ENCODE data around the gene PRKCZ. TPM values are rescaled to one million over a fixed set of nuclear protein-coding genes. Genes with fewer than 3 reads are reported as not detected.

The PRKCZ gene
- total RNA-seq, 4 donors from 2014 or later: 3.1 to 5.4 (median 4.7) TPM

GRCh38 chr1:2154022-2154421 is 103.8 kb downstream of the PRKCZ start:
- Histone ChIP-seq H3K4me1 (no peaks in the 10 kb centered on the region), H3K9me3 (no peaks in the 10 kb centered on the region), H3K36me3 (no peaks in the 10 kb centered on the region), H3K4me3 (no peak overlapping the region), H3K27ac (replicated peaks in 1 of 4) (no peak overlapping the region), H3K27me3 (no peaks in the 10 kb centered on the region)
- DNase-seq (ENCODE audit: extremely low spot score): no peak
- WGBS: 93% methylated on average over 21 of the region's 21 CpGs
- intact Hi-C loops (cut with DNase I): no loop called here
- TF ChIP-seq EP300 (IDR thresholded peaks at IDR 0.05): no peak
- no peak for TF ChIP-seq POLR2A (IDR thresholded peaks at IDR 0.05; ENCODE audit: low read depth)
- TF ChIP-seq POLR2AphosphoS5 (IDR thresholded peaks at IDR 0.05): no peak
- TF ChIP-seq, protein P1, sequence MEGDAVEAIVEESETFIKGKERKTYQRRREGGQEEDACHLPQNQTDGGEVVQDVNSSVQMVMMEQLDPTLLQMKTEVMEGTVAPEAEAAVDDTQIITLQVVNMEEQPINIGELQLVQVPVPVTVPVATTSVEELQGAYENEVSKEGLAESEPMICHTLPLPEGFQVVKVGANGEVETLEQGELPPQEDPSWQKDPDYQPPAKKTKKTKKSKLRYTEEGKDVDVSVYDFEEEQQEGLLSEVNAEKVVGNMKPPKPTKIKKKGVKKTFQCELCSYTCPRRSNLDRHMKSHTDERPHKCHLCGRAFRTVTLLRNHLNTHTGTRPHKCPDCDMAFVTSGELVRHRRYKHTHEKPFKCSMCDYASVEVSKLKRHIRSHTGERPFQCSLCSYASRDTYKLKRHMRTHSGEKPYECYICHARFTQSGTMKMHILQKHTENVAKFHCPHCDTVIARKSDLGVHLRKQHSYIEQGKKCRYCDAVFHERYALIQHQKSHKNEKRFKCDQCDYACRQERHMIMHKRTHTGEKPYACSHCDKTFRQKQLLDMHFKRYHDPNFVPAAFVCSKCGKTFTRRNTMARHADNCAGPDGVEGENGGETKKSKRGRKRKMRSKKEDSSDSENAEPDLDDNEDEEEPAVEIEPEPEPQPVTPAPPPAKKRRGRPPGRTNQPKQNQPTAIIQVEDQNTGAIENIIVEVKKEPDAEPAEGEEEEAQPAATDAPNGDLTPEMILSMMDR (IDR thresholded peaks at IDR 0.05): no peak

- WGBS: 97% methylated on average over 10 of the region's 10 CpGs
- H3K4me1 ChIP-seq: no peaks in the 10 kb centered on the region
- TF ChIP-seq, protein P1 (IDR thresholded peaks at IDR 0.05): no peak
- TF ChIP-seq EP300 (IDR thresholded peaks at IDR 0.05): no peak
- TF ChIP-seq POLR2AphosphoS5 (IDR thresholded peaks at IDR 0.05): no peak
- TF ChIP-seq POLR2A (IDR thresholded peaks at IDR 0.05; ENCODE audit: low read depth): no peak
Observed at GRCh38 chr1:2155147-2155598, 105.0 kb downstream of the PRKCZ start.

GRCh38 chr1:2155788-2156187 is 105.6 kb downstream of the PRKCZ start:
- no peaks in the 10 kb centered on the region for H3K9me3 ChIP-seq
- no peak overlapping the region for H3K27ac ChIP-seq (replicated peaks in 1 of 4)
- no peak for DNase-seq (ENCODE audit: extremely low spot score)
- no peaks in the 10 kb centered on the region for H3K36me3 ChIP-seq
- no peaks in the 10 kb centered on the region for H3K27me3 ChIP-seq
- TF ChIP-seq EP300 (IDR thresholded peaks at IDR 0.05): no peak
- intact Hi-C loops (cut with DNase I): no loop called here
- WGBS: 74% methylated on average over 4 of the region's 6 CpGs
- H3K4me3 ChIP-seq: no peak overlapping the region
- no peaks in the 10 kb centered on the region for H3K4me1 ChIP-seq

More at GRCh38 chr1:2155147-2155598, 105.0 kb downstream of the PRKCZ start:
- no peak overlapping the region for H3K4me3 ChIP-seq
- no peaks in the 10 kb centered on the region for H3K36me3 ChIP-seq
- no peaks in the 10 kb centered on the region for H3K27me3 ChIP-seq
- intact Hi-C loops (cut with DNase I): no loop called here
- no peak for DNase-seq (ENCODE audit: extremely low spot score)
- no peaks in the 10 kb centered on the region for H3K9me3 ChIP-seq
- no peak overlapping the region for H3K27ac ChIP-seq (replicated peaks in 1 of 4)

DNA sequence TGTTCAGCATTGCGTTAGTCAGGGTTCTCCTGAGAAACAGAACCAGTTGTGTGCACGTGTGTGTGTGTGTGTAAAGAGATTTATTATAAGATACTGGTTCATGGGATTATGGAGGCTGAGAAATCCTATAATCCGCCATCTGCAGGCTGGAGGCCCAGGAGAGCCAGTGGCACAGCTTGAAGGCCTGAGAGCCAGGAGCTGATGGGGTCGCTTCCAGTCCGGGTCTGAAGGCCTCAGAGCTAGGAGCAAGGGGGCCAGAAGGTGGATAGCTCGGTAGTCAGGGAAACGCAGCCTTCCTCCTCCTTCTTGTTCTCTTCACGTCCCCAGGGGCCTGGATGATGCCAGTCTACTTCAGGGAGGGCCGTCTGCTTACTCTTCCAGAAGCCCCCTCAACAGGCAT is 106.7 kb downstream of the PRKCZ start:
- Histone ChIP-seq H3K27ac (replicated peaks in 1 of 4) (no peak overlapping the region), H3K4me1 (no peaks in the 10 kb centered on the region), H3K4me3 (no peak overlapping the region), H3K27me3 (no peaks in the 10 kb centered on the region), H3K9me3 (no peaks in the 10 kb centered on the region), H3K36me3 (no peaks in the 10 kb centered on the region)
- DNase-seq (ENCODE audit: extremely low spot score): no peak
- TF ChIP-seq, protein P1 (IDR thresholded peaks at IDR 0.05): no peak
- TF ChIP-seq POLR2AphosphoS5 (IDR thresholded peaks at IDR 0.05) (no peak), POLR2A (IDR thresholded peaks at IDR 0.05; ENCODE audit: low read depth) (no peak), EP300 (IDR thresholded peaks at IDR 0.05) (no peak)
- WGBS: 85% methylated on average over 9 of the region's 9 CpGs
- intact Hi-C loops (cut with DNase I): no loop called here

DNA sequence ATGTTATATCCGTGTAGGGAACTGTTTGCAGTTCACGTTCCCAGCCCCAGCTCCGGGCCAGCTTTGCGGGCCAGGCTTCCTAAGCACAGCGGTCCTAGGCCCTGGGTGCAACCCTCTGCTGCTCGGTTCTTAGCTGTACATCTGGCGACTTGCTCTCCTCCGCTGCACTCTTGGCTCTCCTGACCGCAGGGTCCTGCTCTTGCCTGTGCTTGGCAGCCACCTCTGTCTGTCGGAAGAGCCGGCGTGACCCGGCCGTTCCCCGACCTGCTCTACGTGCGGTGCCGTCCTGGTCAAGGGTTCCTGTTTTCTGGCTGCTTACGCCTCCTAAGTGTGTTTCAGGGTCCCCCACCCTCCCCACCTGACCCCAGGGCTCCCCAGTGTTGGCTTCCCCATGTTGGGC is 107.6 kb downstream of the PRKCZ start:
- no peak for DNase-seq (ENCODE audit: extremely low spot score)
- no peak overlapping the region for H3K4me3 ChIP-seq
- intact Hi-C loops (cut with DNase I): no loop called here
- TF ChIP-seq, protein P1 (IDR thresholded peaks at IDR 0.05): no peak
- TF ChIP-seq POLR2AphosphoS5 (IDR thresholded peaks at IDR 0.05) (no peak), EP300 (IDR thresholded peaks at IDR 0.05) (no peak), POLR2A (IDR thresholded peaks at IDR 0.05; ENCODE audit: low read depth) (no peak)
- H3K27ac ChIP-seq (replicated peaks in 1 of 4): peak overlapping the region in 1 of 4 donors; percentile 33
- no peaks in the 10 kb centered on the region for H3K36me3 ChIP-seq
- no peaks in the 10 kb centered on the region for H3K27me3 ChIP-seq
- no peaks in the 10 kb centered on the region for H3K9me3 ChIP-seq
- WGBS: 84% methylated on average over 18 of the region's 19 CpGs
- no peaks in the 10 kb centered on the region for H3K4me1 ChIP-seq

Data from esophagus muscularis mucosa (tissue), 4 donors.